Left ventricle myocardium inferior (tissue), 1 donor: ENCODE measurements around the gene NCKAP5. TPM values are rescaled to one million over a fixed set of nuclear protein-coding genes. Genes with fewer than 3 reads are reported as not detected.

Source experiments
- DNase-seq: peaks from one replicate; pipeline ENCODE4 v3.0.0-alpha.2; 2020
- H3K27ac ChIP-seq: fragments of 200-600 bp; replicated peaks from 2 replicates; pipeline ENCODE4 v1.8.0; 2021
- H3K27me3 ChIP-seq: fragments of 200-600 bp; 2 replicates; pipeline ENCODE4 v1.8.0; 2021; ENCODE audit warnings: low read depth
- H3K36me3 ChIP-seq: fragments of 200-600 bp; 2 replicates; pipeline ENCODE4 v1.8.0; 2021
- H3K4me1 ChIP-seq: fragments of 200-600 bp; 2 replicates; pipeline ENCODE4 v1.8.0; 2021
- H3K4me3 ChIP-seq: fragments of 200-600 bp; 2 replicates; pipeline ENCODE4 v1.8.0; 2021; ENCODE audit warnings: mild to moderate bottlenecking, moderate library complexity
- H3K9me3 ChIP-seq: fragments of 200-600 bp; replicated peaks from 2 replicates; pipeline ENCODE4 v1.8.0; 2021
- intact Hi-C: fragments of 100-400 bp; cut with micrococcal nuclease; formaldehyde crosslinking; loops from one replicate; pipeline ENCODE4 v1.11.0; 2022
- total RNA-seq: library from RNA; stranded (reverse); fragmentation: NEBNext Ultra II Directional; extraction: Animal tissue kit (Norgen Biotek cat#: 25700); gene quantifications from one replicate; pipeline ENCODE4 v1.2.1, GENCODE V29; 2021
- TF ChIP-seq, protein P1 (sequence below): fragments of 200-600 bp; IDR thresholded peaks from 2 replicates; pipeline ENCODE4 v1.8.0; 2021; ENCODE audit warnings: antibody characterized with exemption, mild to moderate bottlenecking, borderline replicate concordance
- donor health status: DM: no; HTN: yes; CAD: no; lungs with severe emphysema.

NCKAP5 gene
- total RNA-seq, 1 donor from 2014 or later = 6.0 TPM

DNA sequence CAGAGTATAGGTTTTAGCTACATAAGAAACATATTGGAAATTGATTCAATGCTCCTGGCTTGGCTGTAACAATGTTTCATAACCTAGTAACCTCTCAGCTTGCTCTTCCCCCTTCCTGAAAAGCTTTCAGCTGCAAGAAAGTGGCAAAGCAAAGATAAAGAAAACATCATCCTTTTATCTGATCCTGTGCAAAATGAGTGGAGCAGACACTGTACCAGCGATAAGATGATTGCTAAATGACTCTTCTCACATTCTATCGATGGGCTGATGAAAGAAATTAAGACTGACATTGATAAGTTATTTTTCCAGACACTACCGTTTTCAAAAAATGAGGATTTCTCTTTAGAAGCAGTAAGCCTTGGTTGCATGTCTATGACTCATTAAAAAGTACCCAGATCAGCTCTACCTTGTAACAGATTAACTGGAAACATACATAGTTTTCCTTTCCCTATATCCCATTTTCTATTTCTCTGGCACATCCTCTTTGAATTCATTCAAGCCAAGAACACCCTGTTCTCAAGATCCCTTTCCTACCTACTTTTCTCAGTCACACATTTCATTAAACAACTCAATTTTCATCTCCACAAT, 811.2 kb downstream of the NCKAP5 start:
- TF ChIP-seq, protein P1, sequence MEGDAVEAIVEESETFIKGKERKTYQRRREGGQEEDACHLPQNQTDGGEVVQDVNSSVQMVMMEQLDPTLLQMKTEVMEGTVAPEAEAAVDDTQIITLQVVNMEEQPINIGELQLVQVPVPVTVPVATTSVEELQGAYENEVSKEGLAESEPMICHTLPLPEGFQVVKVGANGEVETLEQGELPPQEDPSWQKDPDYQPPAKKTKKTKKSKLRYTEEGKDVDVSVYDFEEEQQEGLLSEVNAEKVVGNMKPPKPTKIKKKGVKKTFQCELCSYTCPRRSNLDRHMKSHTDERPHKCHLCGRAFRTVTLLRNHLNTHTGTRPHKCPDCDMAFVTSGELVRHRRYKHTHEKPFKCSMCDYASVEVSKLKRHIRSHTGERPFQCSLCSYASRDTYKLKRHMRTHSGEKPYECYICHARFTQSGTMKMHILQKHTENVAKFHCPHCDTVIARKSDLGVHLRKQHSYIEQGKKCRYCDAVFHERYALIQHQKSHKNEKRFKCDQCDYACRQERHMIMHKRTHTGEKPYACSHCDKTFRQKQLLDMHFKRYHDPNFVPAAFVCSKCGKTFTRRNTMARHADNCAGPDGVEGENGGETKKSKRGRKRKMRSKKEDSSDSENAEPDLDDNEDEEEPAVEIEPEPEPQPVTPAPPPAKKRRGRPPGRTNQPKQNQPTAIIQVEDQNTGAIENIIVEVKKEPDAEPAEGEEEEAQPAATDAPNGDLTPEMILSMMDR = no peak
- Histone ChIP-seq H3K27me3 (no peaks in the 10 kb centered on the region), H3K9me3 (peaks cover 20% of the 10 kb centered on the region), H3K4me3 (no peak overlapping the region), H3K4me1 (no peaks in the 10 kb centered on the region), H3K27ac (no peak overlapping the region), H3K36me3 (no peaks in the 10 kb centered on the region)
- intact Hi-C loops = no loop called here
- DNase-seq = no peak

DNA sequence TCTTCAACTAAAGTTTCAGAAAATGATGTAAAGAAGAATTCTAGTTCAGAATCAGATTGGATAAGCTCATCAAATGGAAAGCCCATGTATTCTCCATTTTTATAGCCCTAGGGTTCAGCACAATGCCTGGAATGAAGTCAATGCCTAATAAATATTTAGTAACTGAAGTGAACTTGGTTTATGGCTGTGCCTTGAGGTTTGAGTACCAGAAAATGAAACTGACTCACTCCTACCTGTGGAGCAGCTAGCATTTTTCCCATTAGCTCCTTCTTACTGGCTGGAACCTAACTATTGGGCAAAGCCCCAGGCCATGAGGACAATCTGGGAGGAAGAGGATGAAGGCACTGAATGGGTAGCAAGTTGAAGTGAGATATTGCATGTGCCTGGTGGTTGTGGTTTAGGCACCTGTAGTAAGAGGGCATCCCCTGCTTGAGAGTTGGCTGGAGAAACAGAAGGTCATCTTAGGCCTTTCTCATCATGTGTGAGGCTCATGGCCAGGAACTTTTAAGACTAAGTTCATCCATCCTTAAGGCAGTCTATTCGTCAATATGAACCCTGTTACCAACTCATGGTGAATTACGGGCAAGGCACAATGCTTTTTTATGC, 813.3 kb downstream of the NCKAP5 start:
- Histone ChIP-seq H3K27me3 (no peaks in the 10 kb centered on the region), H3K4me3 (no peak overlapping the region), H3K36me3 (no peaks in the 10 kb centered on the region), H3K4me1 (no peaks in the 10 kb centered on the region), H3K9me3 (peaks cover 12% of the 10 kb centered on the region), H3K27ac (no peak overlapping the region)
- intact Hi-C loops = no loop called here
- no peak for DNase-seq
- TF ChIP-seq, protein P1 = no peak

DNA sequence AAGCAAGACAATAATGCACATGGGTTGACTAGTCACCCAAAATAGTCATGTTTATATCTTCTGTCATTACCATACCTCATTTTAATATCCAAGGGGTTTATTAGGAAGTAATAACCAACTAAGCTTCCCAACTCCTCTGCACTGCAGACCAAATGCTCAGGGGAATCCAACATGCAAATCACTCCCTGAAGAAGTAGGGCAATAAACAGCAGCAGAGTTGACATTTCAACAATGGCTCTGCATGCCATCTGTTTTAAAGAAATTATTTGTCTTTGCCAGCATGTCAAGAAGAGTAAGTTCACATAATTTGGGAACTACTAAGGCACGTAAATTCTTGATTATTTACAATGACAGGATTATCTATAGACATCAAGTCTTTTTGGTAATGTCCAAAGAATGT, 813.9 kb downstream of the NCKAP5 start:
- H3K27me3 ChIP-seq = no peaks in the 10 kb centered on the region
- peaks cover 6% of the 10 kb centered on the region for H3K9me3 ChIP-seq
- H3K4me3 ChIP-seq = no peak overlapping the region
- H3K27ac ChIP-seq = no peak overlapping the region
- intact Hi-C loops = no loop called here
- no peaks in the 10 kb centered on the region for H3K4me1 ChIP-seq
- no peak for DNase-seq
- no peaks in the 10 kb centered on the region for H3K36me3 ChIP-seq
- TF ChIP-seq, protein P1 = no peak

DNA sequence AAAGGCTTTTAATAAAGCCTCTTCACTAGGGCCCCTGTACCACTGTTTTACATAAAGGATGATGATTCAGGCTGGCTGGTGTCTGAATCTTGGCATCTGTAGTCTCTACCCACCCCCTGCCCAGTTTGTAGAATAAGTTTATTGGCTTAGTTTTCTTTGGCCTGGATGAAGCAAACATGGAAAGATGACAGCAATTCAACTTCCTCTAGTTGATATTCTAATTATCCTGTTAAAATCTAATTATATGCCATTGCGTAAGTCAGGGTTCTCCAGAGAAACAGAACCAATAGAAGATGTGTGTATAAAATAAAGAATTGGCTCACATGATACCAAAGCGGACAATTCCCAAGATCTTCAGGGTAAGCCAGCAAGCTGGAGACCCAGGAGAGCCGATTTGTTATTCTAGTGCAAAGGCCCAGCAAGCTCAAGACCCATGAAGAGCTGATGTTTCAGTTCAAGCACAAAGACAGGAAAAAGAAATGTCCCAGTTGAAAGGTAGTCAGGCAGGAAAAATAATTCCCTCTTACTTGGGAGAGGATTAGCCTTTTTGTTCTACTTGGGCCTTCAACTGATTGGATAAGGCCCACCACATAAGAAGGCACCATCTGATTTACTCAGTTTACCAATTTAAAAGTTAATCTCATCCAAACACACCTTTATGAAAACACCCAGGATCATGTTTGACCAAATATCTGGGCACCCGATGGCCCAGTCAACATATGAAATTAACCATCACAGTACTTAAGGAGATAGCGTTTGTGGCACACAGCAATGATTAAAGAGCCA, 815.6 kb downstream of the NCKAP5 start:
- TF ChIP-seq, protein P1 = no peak
- no peaks in the 10 kb centered on the region for H3K4me1 ChIP-seq
- H3K4me3 ChIP-seq = no peak overlapping the region
- H3K27ac ChIP-seq = no peak overlapping the region
- H3K27me3 ChIP-seq = no peaks in the 10 kb centered on the region
- no peaks in the 10 kb centered on the region for H3K36me3 ChIP-seq
- no peak for DNase-seq
- H3K9me3 ChIP-seq = no peaks in the 10 kb centered on the region
- intact Hi-C loops = no loop called here

DNA sequence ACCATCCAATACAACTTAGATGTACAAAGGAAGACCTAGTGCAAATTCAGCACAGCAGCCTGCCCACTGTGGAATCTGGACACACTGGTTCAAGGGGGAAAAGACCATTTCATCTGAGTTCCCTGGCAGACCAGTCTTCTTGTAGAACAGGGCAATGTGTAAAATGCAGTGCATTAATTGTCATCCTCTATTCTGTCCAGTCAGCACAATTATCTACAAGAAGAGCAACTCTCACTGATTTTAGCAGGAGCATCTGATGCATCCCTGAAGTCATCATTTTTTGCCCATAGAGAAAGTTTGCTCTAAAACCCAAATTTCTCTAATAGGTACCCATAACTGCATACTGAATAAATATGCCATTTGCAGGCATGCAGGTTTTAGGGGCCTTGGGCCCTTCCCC, 816.4 kb downstream of the NCKAP5 start:
- Histone ChIP-seq H3K4me3 (no peak overlapping the region), H3K36me3 (no peaks in the 10 kb centered on the region), H3K27ac (no peak overlapping the region), H3K4me1 (no peaks in the 10 kb centered on the region), H3K27me3 (no peaks in the 10 kb centered on the region), H3K9me3 (no peaks in the 10 kb centered on the region)
- TF ChIP-seq, protein P1 = no peak
- intact Hi-C loops = no loop called here
- no peak for DNase-seq
